ENCODE data around the gene ARHGAP24. TPM values are rescaled to one million over a fixed set of nuclear protein-coding genes. Genes with fewer than 3 reads are reported as not detected.

The ARHGAP24 gene
- total and polyA plus RNA-seq, 2 donors from 2014 or later, result 78.1 to 94.7 TPM

GRCh38 chr4:85717351-85717750 is 242.4 kb downstream of the ARHGAP24 start:
- Histone ChIP-seq H3K4me1 (ENCODE audit: control insufficient read depth in 2 of 3, insufficient read depth in 2 of 3, low read depth in 1 of 3, low read length in 3 of 3) (no peaks in the 10 kb centered on the region), H3K4me3 (ENCODE audit: low read length in 3 of 3) (no peak overlapping the region), H3K9ac (ENCODE audit: low read length in 3 of 3) (no peak overlapping the region), H3K27ac (ENCODE audit: low read depth in 2 of 2, low read length in 2 of 2) (no peak overlapping the region), H3K27me3 (ENCODE audit: control insufficient read depth, insufficient read depth, low read length) (no peaks in the 10 kb centered on the region), H3K36me3 (ENCODE audit: control insufficient read depth in 2 of 3, insufficient read depth in 3 of 3, low read length in 3 of 3) (no peaks in the 10 kb centered on the region), H3K9me3 (ENCODE audit: control insufficient read depth in 2 of 3, insufficient read depth in 1 of 3, low read length in 3 of 3) (no peaks in the 10 kb centered on the region)
- DNase-seq (peak in 1 of 5 donors; percentile 21), FAIRE-seq (no peak)
- TF ChIP-seq CTCF (IDR thresholded peaks at IDR 0.05; ENCODE audit: borderline replicate concordance, extremely low read depth, insufficient read depth), result no peak
- intact Hi-C loops (cut with DNase I), result no loop called here

GRCh38 chr4:85717847-85718246 is 242.9 kb downstream of the ARHGAP24 start:
- no peaks in the 10 kb centered on the region for H3K27me3 ChIP-seq (ENCODE audit: control insufficient read depth, insufficient read depth, low read length)

DNA sequence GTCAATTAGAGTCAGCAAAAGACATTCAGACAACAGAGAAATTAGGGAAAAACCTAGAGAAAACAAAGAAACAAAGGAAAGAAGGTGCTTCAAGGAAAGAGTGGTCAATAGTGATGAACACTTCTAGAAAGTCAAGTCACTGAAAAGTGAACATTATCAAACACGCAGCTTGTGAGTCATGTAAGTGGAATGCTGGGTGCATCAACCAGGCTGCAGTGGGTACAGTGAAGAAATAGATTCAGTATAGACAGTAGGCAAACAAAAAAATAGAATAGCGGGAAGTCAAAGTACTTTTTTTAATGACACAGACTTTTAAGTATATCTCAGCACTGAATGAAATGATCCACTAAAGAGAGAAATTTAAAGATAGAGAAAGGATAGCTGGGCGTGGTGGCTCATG is 245.8 kb downstream of the ARHGAP24 start:
- H3K36me3 ChIP-seq (ENCODE audit: control insufficient read depth in 2 of 3, insufficient read depth in 3 of 3, low read length in 3 of 3), result no peaks in the 10 kb centered on the region
- no peak for FAIRE-seq
- H3K4me1 ChIP-seq (ENCODE audit: control insufficient read depth in 2 of 3, insufficient read depth in 2 of 3, low read depth in 1 of 3, low read length in 3 of 3), result no peaks in the 10 kb centered on the region
- no peak overlapping the region for H3K9ac ChIP-seq (ENCODE audit: low read length in 3 of 3)
- no peaks in the 10 kb centered on the region for H3K9me3 ChIP-seq (ENCODE audit: control insufficient read depth in 2 of 3, insufficient read depth in 1 of 3, low read length in 3 of 3)
- H3K27ac ChIP-seq (ENCODE audit: low read depth in 2 of 2, low read length in 2 of 2), result no peak overlapping the region
- no peak for DNase-seq
- H3K4me3 ChIP-seq (ENCODE audit: low read length in 3 of 3), result no peak overlapping the region
- H3K27me3 ChIP-seq (ENCODE audit: control insufficient read depth, insufficient read depth, low read length), result no peaks in the 10 kb centered on the region
- intact Hi-C loops (cut with DNase I), result no loop called here
- TF ChIP-seq CTCF (IDR thresholded peaks at IDR 0.05; ENCODE audit: borderline replicate concordance, extremely low read depth, insufficient read depth), result no peak

More at GRCh38 chr4:85717847-85718246, 242.9 kb downstream of the ARHGAP24 start:
- intact Hi-C loops (cut with DNase I), result no loop called here
- FAIRE-seq (no peak), DNase-seq (no peak)
- TF ChIP-seq CTCF (IDR thresholded peaks at IDR 0.05; ENCODE audit: borderline replicate concordance, extremely low read depth, insufficient read depth), result no peak
- Histone ChIP-seq H3K9me3 (ENCODE audit: control insufficient read depth in 2 of 3, insufficient read depth in 1 of 3, low read length in 3 of 3) (no peaks in the 10 kb centered on the region), H3K27ac (ENCODE audit: low read depth in 2 of 2, low read length in 2 of 2) (no peak overlapping the region), H3K4me3 (ENCODE audit: low read length in 3 of 3) (no peak overlapping the region), H3K36me3 (ENCODE audit: control insufficient read depth in 2 of 3, insufficient read depth in 3 of 3, low read length in 3 of 3) (no peaks in the 10 kb centered on the region), H3K4me1 (ENCODE audit: control insufficient read depth in 2 of 3, insufficient read depth in 2 of 3, low read depth in 1 of 3, low read length in 3 of 3) (no peaks in the 10 kb centered on the region), H3K9ac (ENCODE audit: low read length in 3 of 3) (no peak overlapping the region)

DNA sequence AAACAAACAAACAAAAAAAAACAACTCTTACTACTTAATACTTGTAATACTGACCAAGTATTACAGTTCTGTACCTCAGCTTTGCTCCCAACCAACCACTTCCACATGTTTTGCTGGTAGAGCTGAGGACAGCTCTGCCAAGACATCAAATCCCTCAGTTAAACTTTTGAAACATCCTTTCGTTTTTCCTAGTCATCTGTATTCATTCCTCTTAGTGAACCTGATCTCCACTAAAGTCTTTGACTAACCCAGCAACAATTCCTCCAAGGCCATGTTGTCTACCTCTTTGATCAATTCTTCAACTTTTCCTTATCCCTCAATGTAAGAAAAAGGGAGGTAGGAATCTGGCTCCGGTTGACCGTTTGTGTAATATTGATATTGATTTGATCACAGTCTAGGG is 247.5 kb downstream of the ARHGAP24 start:
- no peak overlapping the region for H3K9ac ChIP-seq (ENCODE audit: low read length in 3 of 3)
- intact Hi-C loops (cut with DNase I), result no loop called here
- no peak for FAIRE-seq

More for the DNA sequence above, 247.5 kb downstream of the ARHGAP24 start:
- H3K4me1 ChIP-seq (ENCODE audit: control insufficient read depth in 2 of 3, insufficient read depth in 2 of 3, low read depth in 1 of 3, low read length in 3 of 3), result no peaks in the 10 kb centered on the region
- no peak overlapping the region for H3K4me3 ChIP-seq (ENCODE audit: low read length in 3 of 3)
- no peaks in the 10 kb centered on the region for H3K27me3 ChIP-seq (ENCODE audit: control insufficient read depth, insufficient read depth, low read length)
- no peak for DNase-seq
- H3K27ac ChIP-seq (ENCODE audit: low read depth in 2 of 2, low read length in 2 of 2), result no peak overlapping the region
- H3K36me3 ChIP-seq (ENCODE audit: control insufficient read depth in 2 of 3, insufficient read depth in 3 of 3, low read length in 3 of 3), result no peaks in the 10 kb centered on the region
- no peaks in the 10 kb centered on the region for H3K9me3 ChIP-seq (ENCODE audit: control insufficient read depth in 2 of 3, insufficient read depth in 1 of 3, low read length in 3 of 3)
- TF ChIP-seq CTCF (IDR thresholded peaks at IDR 0.05; ENCODE audit: borderline replicate concordance, extremely low read depth, insufficient read depth), result no peak
